Cardiac septum (tissue), 1 donor: ENCODE results near the gene ZBED4. TPM values are rescaled to one million over a fixed set of nuclear protein-coding genes. Genes with fewer than 3 reads are reported as not detected.

Experiments
- DNase-seq: peaks from one replicate; pipeline ENCODE4 v3.0.0-alpha.2; 2020; ENCODE audit warnings: low spot score
- intact Hi-C: fragments of 100-400 bp; cut with DNase I; formaldehyde crosslinking; loops from one replicate; pipeline ENCODE4 v1.14.0; 2022
- total RNA-seq: library from RNA; stranded (reverse); fragmentation: NEBNext Ultra II Directional; extraction: Animal tissue kit (Norgen Biotek cat#: 25700); gene quantifications from one replicate; pipeline ENCODE4 v1.2.1, GENCODE V29; 2021
- donor health status: DM: no; HTN: no; CAD: no.

The ZBED4 gene
- total RNA-seq, 1 donor from 2014 or later: 6.2 TPM

GRCh38 chr22:49825944-49826602, 27.6 kb upstream of the ZBED4 start:
- intact Hi-C loops: loop anchor here (2.0 to 5.0 kb wide), 2 partner anchors 27 to 39 kb away; partner anchors contain the start of gene ZBED4
- DNase-seq: no peak

DNA sequence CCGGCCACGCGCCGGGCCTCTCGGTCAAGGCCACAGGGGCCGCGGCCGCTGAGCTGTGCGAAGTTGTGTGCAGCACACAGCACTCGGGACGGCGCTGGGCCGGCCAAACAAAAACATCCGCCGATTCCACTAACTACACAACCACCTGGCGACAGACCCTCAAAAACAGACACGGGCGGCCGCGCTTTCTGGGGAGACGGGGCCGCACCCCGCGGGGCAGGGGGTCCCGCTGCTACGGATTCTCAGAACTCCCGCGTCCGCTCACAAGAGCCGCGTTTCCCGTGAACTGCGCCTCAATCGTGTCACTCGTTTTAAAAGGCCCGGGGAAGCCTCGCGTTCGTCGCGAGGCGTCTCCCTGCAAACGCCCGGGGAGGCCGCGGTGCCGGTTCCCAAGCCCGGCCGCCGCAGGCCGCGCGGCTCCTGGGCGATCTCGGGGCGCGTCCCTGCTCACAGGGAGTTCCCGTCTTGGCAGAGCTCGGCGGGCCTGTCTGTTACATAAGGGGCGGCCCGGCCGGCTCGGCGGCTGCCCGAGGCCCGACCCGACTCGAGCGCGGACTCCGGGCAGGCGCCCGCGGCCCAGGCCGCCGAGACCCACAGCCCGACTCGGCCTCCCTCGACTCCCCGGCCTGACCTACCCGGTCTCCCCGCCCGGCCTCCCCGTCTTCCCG, 26.9 kb upstream of the ZBED4 start:
- intact Hi-C loops: loop anchor here (2.0 to 5.0 kb wide), 2 partner anchors 26 to 39 kb away; partner anchors contain the start of gene ZBED4
- no peak for DNase-seq

DNA sequence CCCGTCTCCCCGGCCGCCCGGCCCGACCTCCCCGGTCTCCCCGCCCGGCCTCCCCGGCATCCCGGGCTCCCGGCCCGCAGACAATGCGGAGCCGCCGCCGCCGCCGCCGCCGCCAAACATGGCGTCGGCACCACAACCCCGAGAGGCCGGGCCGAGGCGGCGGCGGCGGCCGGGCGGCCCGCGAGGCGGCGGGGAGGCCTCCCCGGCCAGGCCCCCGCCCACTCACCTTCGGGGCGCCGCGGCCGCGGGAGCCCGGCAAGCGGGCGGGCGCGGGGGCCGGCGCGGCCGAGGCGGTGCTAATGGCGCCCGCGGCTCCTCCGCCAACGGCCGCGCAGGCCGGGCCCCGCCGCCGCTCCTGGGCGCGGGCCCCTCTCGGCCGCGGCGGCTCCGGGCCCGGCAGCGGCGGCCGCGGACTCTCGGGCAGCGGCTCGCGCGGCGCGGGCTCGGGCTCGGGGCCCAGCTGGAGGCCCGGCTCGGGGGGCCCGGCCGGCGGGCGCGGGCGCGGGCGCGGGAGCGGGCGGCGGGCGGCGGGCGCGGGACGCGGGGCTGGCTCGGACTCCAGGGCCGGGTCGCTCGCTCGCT, 26.3 kb upstream of the ZBED4 start:
- intact Hi-C loops: loop anchor here (2.0 to 5.0 kb wide), 2 partner anchors 25 to 40 kb away; partner anchors contain the start of gene ZBED4

GRCh38 chr22:49827853-49828598, 25.6 kb upstream of the ZBED4 start, which contains the start of gene BRD1:
TSS of gene BRD1 (minus strand) at chr22:49827873. CDS start at chr22:49824317, 3,556 bp downstream.
- intact Hi-C loops: loop anchor here (2.0 to 5.0 kb wide), 2 partner anchors 25 to 41 kb away; partner anchors contain the start of gene ZBED4
- peak; percentile 84 for DNase-seq

More for the DNA sequence above, 26.3 kb upstream of the ZBED4 start:
- no peak for DNase-seq

DNA sequence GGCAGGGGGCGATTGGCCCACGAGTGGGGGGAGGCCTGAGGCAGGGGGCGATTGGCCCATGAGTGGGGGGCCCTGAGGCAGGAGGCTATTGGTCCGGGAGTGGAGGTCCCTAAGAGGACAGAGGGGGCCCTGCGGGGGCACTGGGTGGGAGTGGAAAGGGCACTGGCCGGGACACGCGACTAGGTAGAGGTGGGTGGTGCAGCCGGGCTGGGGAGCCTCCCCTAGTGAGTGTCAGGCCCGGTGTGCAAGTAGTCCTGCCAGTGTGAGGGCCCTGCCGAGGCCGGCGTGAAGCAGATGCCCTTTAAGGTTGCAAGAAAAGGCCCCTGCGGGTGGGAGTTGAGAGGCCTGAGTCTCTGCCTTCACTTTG, 25.1 kb upstream of the ZBED4 start:
- intact Hi-C loops: loop anchor here (5.0 kb wide), 1 partner anchor 41 kb away; no protein-coding TSS in a partner anchor

GRCh38 chr22:49829044-49829853, 24.4 kb upstream of the ZBED4 start:
- intact Hi-C loops: loop anchor here (5.0 kb wide), 1 partner anchor 42 kb away; no protein-coding TSS in a partner anchor
- DNase-seq: no peak

More for the DNA sequence above, 25.1 kb upstream of the ZBED4 start:
- no peak for DNase-seq

- no peak for DNase-seq
- intact Hi-C loops: no loop called here
These were observed 20.2 kb upstream of the ZBED4 start for GRCh38 chr22:49833340-49834007.

DNA sequence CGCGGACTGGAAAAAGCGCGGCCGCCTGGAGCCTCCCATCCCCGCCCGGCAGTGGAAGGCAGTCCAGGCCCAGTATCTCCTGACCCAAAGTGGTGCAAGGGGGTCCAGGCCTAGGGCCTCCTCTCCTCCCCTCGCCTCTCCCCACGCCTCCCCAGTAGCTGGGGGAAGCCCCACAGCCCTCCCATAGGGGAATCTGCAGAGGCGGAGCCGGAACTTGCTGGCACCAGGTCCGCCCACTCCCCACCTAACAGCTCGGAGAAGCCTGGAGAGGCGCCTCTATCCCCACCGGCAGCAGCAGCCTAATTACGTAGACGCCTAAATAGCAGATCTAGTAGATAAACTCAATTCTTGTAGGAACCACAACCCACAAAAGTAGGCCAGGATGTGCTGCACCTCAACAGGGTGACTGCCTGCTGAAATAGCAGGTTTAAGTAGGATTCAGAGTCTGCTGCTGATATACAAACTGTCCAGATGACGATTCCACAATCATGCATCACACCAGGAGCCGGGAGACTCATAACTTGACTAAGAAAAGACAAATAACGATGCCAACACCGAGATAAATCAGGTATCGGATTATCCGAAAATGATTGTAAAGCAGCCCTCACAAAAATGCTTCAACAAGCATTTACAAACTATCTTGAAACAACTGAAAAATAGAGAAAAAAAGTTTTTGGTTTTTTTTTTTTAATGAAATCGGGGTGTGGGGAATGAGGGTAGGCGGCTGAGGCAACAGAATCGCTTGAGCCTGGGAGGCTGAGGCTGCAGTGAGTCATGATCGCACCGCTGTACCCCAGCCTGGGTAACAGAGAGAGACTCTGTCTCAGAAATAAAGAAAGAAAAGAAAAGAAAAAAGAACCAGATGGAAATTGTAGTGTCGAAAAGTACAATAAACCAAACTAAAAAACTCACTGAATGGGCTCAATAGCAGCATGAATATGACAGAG, 14.6 kb upstream of the ZBED4 start:
- DNase-seq: no peak
- intact Hi-C loops: no loop called here

GRCh38 chr22:49845241-49845640, 8.4 kb upstream of the ZBED4 start:
- DNase-seq: no peak
- intact Hi-C loops: no loop called here

- DNase-seq: no peak
- intact Hi-C loops: no loop called here
These were observed 7.8 kb upstream of the ZBED4 start for GRCh38 chr22:49845666-49846459.

GRCh38 chr22:49847751-49848689, 5.6 kb upstream of the ZBED4 start:
- intact Hi-C loops: no loop called here
- DNase-seq: no peak

- DNase-seq: no peak
- intact Hi-C loops: no loop called here
These were observed 4.9 kb upstream of the ZBED4 start for GRCh38 chr22:49848690-49849160.

DNA sequence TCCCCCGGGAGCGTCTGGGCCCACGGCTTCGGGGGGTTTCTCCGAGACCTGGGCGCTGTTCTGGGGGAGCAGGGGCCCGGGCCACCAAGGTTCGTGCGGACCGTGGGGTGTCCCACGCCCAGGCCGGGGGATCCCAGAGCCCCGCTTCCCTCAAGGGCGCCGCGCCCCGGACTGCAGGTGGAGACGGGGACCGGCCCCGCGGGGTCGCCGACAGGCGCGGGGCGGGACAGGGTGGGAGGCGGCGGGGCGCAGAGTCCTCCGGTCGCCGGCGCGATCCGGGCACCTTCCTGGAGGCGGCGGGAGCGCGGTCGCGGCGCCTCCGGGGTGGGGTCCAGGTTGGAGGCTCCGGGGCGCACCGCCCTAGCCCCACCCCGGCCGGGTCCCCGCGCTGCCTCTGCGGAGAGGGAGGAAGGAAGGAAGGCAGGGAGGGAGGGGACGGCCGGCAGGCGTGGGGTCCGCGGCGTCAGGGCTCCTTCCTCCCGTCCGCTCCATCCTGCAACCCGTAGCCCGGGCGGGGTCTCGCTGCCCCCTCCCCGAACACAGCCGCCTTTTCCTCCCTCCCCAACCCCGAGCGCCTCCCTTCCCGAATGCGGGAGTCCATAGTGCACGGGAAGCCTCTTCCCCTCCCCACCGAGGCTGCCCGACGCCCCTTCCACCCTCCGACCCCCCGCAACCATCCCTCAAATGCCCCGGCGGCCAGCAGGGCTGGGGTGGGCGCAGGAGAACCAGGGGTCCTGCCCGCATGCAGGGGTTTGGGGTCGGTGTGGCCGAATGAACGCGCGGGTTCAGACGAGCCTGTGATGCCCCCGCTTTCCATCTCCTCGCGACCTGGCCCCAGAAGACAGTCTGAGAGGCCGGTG, 4.3 kb upstream of the ZBED4 start:
- no peak for DNase-seq
- intact Hi-C loops: no loop called here
